ENCODE results near the gene GJD4. TPM values are rescaled to one million over a fixed set of nuclear protein-coding genes. Genes with fewer than 3 reads are reported as not detected.

GJD4 gene
- total and polyA plus RNA-seq, 10 of the 15 experiments (the other 5 are each of a cell fraction or from before 2014, with no cell fraction given), result not detected

GRCh38 chr10:35607475-35608327, 2.6 kb downstream of the GJD4 start:
- Histone ChIP-seq H3K27me3 (replicated peaks in 1 of 2; ENCODE audit: control insufficient read depth in 2 of 2, insufficient read depth in 2 of 2, low read length in 1 of 2) (peaks cover 1 to 5% of the 10 kb centered on the region in 2 experiments; a peak in 3 of 4 replicates), H3K4me2 (ENCODE audit: control insufficient read depth, insufficient read depth) (no peak overlapping the region), H2AFZ (ENCODE audit: control insufficient read depth, low read depth, low read length) (no peak overlapping the region), H3K36me3 (ENCODE audit: control insufficient read depth in 2 of 2, insufficient read depth in 2 of 2, low read length in 1 of 2) (no peaks in the 10 kb centered on the region), H3K27ac (ENCODE audit: control insufficient read depth, insufficient read depth) (no peak overlapping the region), H3K9me3 (replicated peaks; ENCODE audit: control insufficient read depth, insufficient read depth, low read length) (no peaks in the 10 kb centered on the region; the same call in 2 of the 3 replicates), H3K4me3 (no peak overlapping the region), H3K9ac (ENCODE audit: control insufficient read depth, insufficient read depth, low read length) (no peak overlapping the region), H4K20me1 (ENCODE audit: control insufficient read depth, insufficient read depth) (no peaks in the 10 kb centered on the region), H3K79me2 (ENCODE audit: control insufficient read depth, insufficient read depth, low read length) (no peaks in the 10 kb centered on the region), H3K4me1 (ENCODE audit: control insufficient read depth, insufficient read depth, low read length) (no peaks in the 10 kb centered on the region)
- ATAC-seq, result no peak
- no peak for DNase-seq (ENCODE audit: low read depth, low spot score)
- FAIRE-seq, result no peak
- 46% methylated on average over 60 of the region's 78 CpGs for WGBS (ENCODE audit: insufficient coverage, insufficient replicate concordance, low lambda C conversion rate, missing lambda C conversion rate)
- intact Hi-C loops (cut with micrococcal nuclease; ENCODE audit: unreplicated experiment), result no loop called here
- no peak for TF ChIP-seq MXI1 (IDR thresholded peaks at IDR 0.05; ENCODE audit: low read depth, low read length)
- TF ChIP-seq RAD21 (IDR thresholded peaks at IDR 0.05; ENCODE audit: insufficient read depth, low read depth, low read length), result no peak
- ChIA-PET RAD21 (ENCODE audit: unreplicated experiment) (no interaction called here), POLR2A (no interaction called here), SMC1A (ENCODE audit: uncharacterized antibody, unreplicated experiment) (no interaction called here), CTCF (interaction anchor here (0.7 kb wide), 1 partner anchor 11 kb away, joined by 3 read pairs; no protein-coding TSS in a partner anchor)
- no TSS peak for BruUV-seq (replicated peaks)
- in situ Hi-C loops (cut with MboI), result no loop called here

DNA sequence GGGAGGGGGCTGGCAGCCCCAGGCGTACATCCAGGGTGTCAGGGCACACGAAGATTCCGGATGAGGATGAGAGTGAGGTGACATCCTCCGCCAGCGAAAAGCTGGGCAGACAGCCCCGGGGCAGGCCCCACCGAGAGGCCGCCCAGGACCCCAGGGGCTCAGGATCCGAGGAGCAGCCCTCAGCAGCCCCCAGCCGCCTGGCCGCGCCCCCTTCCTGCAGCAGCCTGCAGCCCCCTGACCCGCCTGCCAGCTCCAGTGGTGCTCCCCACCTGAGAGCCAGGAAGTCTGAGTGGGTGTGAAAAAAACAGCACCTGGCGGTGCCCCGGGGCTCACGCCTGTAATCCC, 3.2 kb downstream of the GJD4 start:
- peaks cover 1 to 5% of the 10 kb centered on the region in 2 experiments; a peak in 3 of 4 replicates for H3K27me3 ChIP-seq (replicated peaks in 1 of 2; ENCODE audit: control insufficient read depth in 2 of 2, insufficient read depth in 2 of 2, low read length in 1 of 2)
- no peak for ATAC-seq
- TF ChIP-seq ESRRA (IDR thresholded peaks at IDR 0.05; ENCODE audit: low read length) (no peak), MYB (IDR thresholded peaks at IDR 0.05; ENCODE audit: borderline replicate concordance, low read depth, low read length) (no peak), FOXM1 (IDR thresholded peaks at IDR 0.05; ENCODE audit: low read depth, low read length) (no peak), RAD21 (IDR thresholded peaks at IDR 0.05; ENCODE audit: insufficient read depth, low read depth, low read length) (no peak), NBN (IDR thresholded peaks at IDR 0.05) (no peak), EED (IDR thresholded peaks at IDR 0.05; ENCODE audit: low read depth) (no peak), ELK1 (IDR thresholded peaks at IDR 0.05; ENCODE audit: low read depth, low read length) (no peak), KLF5 (IDR thresholded peaks at IDR 0.05; ENCODE audit: partially characterized antibody) (no peak), RELA (IDR thresholded peaks at IDR 0.05; ENCODE audit: borderline replicate concordance, partially characterized antibody) (no peak), RUNX3 (IDR thresholded peaks at IDR 0.05; ENCODE audit: low read length) (no peak), CEBPB (IDR thresholded peaks at IDR 0.05; ENCODE audit: borderline replicate concordance in 1 of 2, low read depth in 2 of 2, low read length in 2 of 2) (no peak), NFYB (IDR thresholded peaks at IDR 0.05; ENCODE audit: insufficient read depth, low read depth, low read length) (no peak), ZNF24 (IDR thresholded peaks at IDR 0.05) (no peak)
- TF ChIP-seq, protein P1, sequence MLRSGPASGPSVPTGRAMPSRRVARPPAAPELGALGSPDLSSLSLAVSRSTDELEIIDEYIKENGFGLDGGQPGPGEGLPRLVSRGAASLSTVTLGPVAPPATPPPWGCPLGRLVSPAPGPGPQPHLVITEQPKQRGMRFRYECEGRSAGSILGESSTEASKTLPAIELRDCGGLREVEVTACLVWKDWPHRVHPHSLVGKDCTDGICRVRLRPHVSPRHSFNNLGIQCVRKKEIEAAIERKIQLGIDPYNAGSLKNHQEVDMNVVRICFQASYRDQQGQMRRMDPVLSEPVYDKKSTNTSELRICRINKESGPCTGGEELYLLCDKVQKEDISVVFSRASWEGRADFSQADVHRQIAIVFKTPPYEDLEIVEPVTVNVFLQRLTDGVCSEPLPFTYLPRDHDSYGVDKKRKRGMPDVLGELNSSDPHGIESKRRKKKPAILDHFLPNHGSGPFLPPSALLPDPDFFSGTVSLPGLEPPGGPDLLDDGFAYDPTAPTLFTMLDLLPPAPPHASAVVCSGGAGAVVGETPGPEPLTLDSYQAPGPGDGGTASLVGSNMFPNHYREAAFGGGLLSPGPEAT (IDR thresholded peaks at IDR 0.05; ENCODE audit: low read depth), result no peak
- H3K4me1 ChIP-seq (ENCODE audit: control insufficient read depth, insufficient read depth, low read length), result no peaks in the 10 kb centered on the region
- ChIA-PET POLR2A (no interaction called here), SMC1A (ENCODE audit: uncharacterized antibody, unreplicated experiment) (no interaction called here), RAD21 (ENCODE audit: unreplicated experiment) (no interaction called here), CTCF (no interaction called here)
- FAIRE-seq, result no peak
- H3K9me3 ChIP-seq (replicated peaks; ENCODE audit: control insufficient read depth, insufficient read depth, low read length), result no peaks in the 10 kb centered on the region; the same call in 2 of the 3 replicates
- BruUV-seq (replicated peaks), result no TSS peak
- H3K4me2 ChIP-seq (ENCODE audit: control insufficient read depth, insufficient read depth), result no peak overlapping the region
- H4K20me1 ChIP-seq (ENCODE audit: control insufficient read depth, insufficient read depth), result no peaks in the 10 kb centered on the region
- 61% methylated on average over 16 of the region's 16 CpGs for WGBS (ENCODE audit: insufficient coverage, insufficient replicate concordance, low lambda C conversion rate, missing lambda C conversion rate)
- H3K79me2 ChIP-seq (ENCODE audit: control insufficient read depth, insufficient read depth, low read length), result no peaks in the 10 kb centered on the region
- no peak for DNase-seq (ENCODE audit: low read depth, low spot score)
- H3K36me3 ChIP-seq (ENCODE audit: control insufficient read depth in 2 of 2, insufficient read depth in 2 of 2, low read length in 1 of 2), result no peaks in the 10 kb centered on the region
- no peak overlapping the region for H2AFZ ChIP-seq (ENCODE audit: control insufficient read depth, low read depth, low read length)
- no peak overlapping the region for H3K4me3 ChIP-seq
- in situ Hi-C loops (cut with MboI), result no loop called here
- H3K9ac ChIP-seq (ENCODE audit: control insufficient read depth, insufficient read depth, low read length), result no peak overlapping the region
- intact Hi-C loops (cut with micrococcal nuclease; ENCODE audit: unreplicated experiment), result no loop called here
- no peak overlapping the region for H3K27ac ChIP-seq (ENCODE audit: control insufficient read depth, insufficient read depth)
